Left colon (tissue), 2 donors: ENCODE measurements around the gene NF1. TPM values are rescaled to one million over a fixed set of nuclear protein-coding genes. Genes with fewer than 3 reads are reported as not detected.
"Not testable (repeated sequence)": the region's sequence is repeated elsewhere in the genome, so short reads cannot be mapped to it uniquely, and the experiment has no call there.

Experiments
- ATAC-seq: fragments of 200-7000 bp; cut with Tn5 transposase; one replicate; pipeline ENCODE4 v1.9.1; 2020; ENCODE audit warnings: mild to moderate bottlenecking, moderate library complexity
- DNase-seq, 2 donors: peaks; one replicate each; pipeline ENCODE4 v3.0.0-alpha.2; 2020
- intact Hi-C, 2 donors: fragments of 100-400 bp; cut with DNase I in 1 of 2; cut with micrococcal nuclease in 1 of 2; formaldehyde crosslinking; loops; one replicate each; pipeline versions ENCODE4 v1.11.2 to v1.14.0; 2022; cut with DNase I, micrococcal nuclease
- total RNA-seq, 2 donors: library from RNA; stranded (reverse); fragmentation: NEBNext Ultra II Directional; extraction: Animal tissue kit (Norgen Biotek cat#: 25700); gene quantifications; one replicate each; pipeline ENCODE4 v1.2.1, GENCODE V29; 2021
- donor health status: DM: no; HTN: no; CAD: no.
- donor health status: DM: yes; HTN: yes; CAD: no.

NF1 gene
- total RNA-seq, 2 donors from 2014 or later: 48.9 to 61.4 TPM

DNA sequence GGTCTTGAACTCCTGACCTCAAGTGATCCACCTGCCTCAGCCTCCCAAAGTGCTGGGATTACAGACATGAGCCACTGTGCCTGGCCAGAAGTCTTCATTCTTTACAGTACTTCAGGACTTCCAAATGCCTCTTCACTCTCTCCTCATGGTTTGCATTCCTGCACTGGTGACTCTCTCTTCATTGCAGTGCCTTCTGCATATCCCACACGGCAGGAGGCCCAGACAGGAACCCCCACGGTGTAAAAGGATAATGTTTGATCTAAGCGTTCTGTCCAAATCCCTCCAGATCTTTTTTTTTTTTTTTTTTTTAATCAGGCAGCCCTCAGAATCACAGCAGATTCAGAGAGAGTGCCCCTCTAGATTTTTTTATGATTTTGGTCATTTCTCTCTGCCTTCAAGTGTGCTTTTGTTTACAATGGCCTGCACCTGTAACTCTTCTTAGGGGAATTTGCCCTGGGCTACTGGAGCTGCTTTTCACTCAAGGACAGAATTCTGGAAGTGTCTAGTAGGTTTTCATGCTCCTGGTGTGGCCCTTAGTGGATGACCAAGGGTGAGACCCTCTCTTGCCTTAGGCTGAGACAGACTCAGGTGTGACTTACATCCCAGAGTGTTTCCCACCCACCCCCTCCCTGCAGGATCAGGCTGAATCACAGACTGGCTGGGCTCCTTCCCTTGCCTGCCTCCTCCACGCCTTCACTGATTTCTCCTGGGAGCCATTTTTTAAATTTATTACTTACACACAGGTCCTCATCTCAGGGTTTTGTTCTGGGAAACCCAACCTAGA lies 19.8 kb upstream of the NF1 start:
- intact Hi-C loops: no loop called here
- DNase-seq (no peak), ATAC-seq (no peak)

DNA sequence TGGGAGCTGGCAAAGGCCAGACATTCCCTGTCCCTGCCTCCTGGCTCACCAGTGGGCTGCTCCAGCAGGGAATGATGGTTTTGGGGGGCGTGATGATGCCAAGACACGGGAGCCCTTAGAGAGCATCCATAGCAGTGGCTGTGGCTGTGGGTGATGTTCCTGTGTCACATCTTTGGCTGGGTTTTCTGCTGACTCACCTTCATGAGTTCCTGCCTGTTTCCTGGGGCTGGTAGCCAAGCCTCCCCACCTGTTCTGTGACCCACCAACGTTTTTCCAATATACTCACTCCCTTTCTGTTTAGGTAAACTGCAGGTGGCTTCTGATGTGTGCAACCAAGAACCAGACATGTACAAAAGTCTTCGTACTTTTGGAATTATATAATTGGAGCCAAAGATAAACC lies 16.5 kb upstream of the NF1 start:
- DNase-seq: no peak
- intact Hi-C loops: no loop called here
- ATAC-seq: no peak

DNA sequence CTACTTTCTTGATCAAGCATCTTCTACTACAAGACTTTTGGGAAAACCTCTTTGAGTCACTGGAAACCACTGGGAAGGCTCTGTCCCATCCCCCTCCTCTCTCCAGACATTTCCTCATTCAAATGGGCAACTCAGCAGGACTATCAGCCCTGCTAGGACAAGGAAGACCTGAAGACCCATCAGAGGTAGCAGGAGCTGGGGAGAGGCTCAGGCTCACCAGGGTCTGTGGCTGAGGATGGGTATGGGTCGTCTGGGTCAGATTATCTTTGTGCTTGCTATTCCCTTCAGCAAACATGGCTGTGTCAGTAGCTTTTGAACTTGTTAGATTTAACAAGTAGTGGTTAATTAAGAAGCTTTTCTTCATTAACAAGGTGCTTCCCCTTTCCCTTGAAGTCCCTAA lies 15.0 kb upstream of the NF1 start:
- ATAC-seq: no peak
- intact Hi-C loops: no loop called here

DNA sequence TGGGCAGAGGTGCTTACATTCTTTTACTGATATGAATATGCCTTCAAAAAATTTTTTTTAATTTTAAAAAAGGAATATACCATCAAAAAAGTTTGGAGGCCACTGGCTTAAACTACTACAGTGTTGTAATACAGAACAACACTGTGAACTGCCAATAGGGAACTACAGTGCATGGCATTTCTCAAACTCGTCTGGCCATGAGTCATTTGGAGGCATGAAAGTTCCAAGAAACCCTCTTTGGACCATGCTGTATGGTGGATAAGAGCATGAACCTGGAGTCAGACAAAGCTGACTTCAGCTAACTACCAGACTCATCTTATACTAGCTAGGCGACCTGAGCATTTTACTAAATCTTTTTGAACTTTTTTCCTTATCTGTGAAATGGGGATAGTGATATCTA lies 9.2 kb upstream of the NF1 start:
- intact Hi-C loops: no loop called here
- no peak for ATAC-seq
- no peak for DNase-seq

More for the DNA sequence above, 15.0 kb upstream of the NF1 start:
- DNase-seq: no peak

DNA sequence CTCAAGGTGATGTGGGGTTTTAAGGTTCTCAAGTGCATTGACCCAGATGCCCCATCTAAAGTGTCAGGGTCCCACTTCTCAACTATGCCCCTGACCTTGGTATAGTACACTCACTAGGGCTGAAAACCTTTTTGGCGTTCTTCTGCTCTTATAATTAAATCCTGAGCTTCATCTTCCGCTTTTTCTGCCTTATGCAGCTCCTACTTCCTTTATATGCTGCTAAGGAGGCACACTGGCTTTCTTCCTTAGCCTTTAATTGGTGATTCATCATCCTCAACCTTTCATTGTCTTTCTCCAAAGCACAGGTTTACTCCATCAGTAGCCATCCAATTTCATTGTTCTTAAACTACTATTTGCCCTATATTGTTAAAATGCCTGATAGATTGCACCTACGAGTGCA lies 5.3 kb upstream of the NF1 start:
- DNase-seq: no peak
- intact Hi-C loops: no loop called here
- no peak for ATAC-seq

DNA sequence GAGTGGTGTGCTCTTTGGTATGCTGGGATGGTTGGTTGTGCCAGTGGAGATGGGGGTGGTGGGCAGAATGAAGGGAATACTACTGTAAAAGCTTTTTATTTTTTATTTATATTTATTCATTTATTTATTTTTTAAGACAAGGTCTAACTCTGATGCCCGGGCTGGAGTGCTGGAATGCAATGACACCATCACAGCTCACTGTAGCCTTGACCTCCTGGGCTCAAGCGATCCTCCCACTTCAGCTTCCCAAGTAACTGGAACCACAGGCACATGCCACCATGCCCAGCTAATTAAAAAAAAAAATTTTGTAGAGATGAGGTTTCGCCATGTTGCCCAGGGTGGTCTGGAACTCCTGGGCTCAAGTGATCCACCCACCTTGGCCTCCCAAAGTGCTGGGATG lies 4.1 kb upstream of the NF1 start:
- intact Hi-C loops, DNase-seq, ATAC-seq: not testable (repeated sequence)

DNA sequence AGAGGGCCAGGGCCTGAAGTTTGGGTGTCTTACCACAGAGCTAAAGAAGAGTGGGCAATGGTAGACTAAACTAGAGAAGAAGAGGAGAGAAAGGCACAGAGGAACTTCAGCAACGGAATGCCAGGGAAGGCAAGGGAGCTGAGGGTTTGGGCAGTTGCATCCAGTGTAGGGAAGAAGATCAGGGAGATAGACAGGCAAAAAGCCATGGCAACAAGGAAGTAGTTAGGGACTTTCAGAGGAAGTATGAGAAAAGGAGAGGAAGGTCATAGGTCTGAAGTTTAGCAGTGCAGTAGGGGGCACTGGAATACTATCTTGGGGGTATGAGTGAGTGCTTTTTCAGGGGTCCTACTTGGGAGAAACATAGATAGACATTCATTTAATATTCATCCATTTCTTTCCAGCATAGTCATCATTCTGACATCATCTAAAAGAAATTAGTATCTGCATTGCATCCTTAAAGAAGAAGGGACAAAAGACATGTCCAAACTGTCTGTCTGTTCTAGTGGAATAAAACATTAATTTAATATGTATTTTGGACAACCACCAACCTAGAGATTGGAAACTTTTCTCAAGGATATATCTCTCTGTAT lies 2.2 kb upstream of the NF1 start:
- no peak for DNase-seq
- intact Hi-C loops: no loop called here
- no peak for ATAC-seq

DNA sequence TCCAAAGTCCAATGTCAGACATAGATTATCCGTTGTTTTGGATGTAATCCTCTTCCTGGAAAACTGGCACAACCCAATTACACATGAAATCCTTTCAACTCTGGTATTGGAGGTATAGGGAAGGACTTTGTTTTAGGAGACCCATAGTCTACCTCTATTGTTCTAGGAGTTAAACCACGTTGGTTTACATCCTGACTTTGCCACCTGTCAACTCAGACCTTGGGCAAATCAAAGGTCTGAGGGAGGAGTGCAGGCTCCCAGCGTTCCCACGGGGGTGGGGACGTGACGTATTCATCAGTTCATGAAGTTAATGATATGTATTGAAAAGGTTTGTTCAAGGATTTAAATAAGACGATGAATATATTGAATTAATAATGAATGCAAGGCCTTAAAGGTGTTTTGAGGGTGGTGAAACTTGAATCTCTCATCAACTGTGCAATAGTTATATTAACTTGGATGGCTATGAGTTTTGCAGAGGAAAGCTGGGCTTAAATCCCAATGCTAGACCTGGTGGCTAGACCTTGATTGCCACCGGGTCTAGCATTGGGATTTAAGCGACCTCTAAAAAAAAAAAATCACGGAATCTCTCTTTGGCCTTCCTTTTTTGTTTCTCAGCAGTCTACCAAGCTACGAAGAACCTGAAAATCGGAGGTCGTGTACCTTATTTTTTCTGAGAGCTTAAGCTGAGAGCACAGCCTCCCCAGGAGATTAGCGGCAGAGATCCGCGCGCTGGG lies 744 bp upstream of the NF1 start:
- intact Hi-C loops: no loop called here

DNA sequence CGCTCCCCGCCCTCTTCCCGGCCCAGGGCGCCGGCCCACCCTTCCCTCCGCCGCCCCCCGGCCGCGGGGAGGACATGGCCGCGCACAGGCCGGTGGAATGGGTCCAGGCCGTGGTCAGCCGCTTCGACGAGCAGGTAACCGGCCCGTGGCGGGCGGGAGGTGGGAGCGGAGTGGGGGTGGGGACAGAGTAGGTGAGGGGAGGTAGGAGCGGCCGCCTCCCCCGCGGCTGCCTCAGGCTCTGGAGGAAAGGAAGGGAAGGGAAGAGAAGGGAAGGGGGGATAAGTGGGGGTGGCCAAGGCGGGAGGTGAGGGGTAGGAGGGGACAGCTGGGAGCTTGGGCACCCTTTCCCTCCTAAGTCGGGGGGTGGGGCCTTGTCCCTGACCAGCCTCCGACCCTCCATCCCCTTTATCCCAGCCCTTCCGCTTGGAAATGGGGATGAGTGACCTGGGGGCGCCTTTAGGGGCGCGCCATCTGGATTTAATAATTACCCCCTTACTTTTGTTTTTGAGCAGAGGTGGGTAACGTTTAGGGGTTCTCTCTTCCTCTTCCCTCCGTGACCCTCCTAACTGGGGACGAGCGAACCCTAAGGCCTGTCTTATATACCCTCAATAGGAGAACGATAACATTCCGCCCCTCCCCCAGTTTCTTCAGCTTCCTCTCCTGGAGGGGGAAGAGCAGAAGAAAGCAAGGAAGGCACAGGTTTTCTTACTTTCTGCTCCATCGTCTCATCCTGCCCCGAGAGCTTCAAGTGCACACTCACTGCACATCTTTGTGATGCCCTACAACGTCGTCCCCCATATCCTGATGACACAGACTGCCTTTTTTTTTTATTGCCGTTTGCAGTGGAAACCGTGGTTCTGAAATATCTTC lies 694 bp downstream of the NF1 start:
- DNase-seq (peak; percentile 54 to 62), ATAC-seq (peak; percentile 49)
- intact Hi-C loops: no loop called here

More for the DNA sequence above, 744 bp upstream of the NF1 start:
- DNase-seq (peak; percentile 44 to 69), ATAC-seq (peak; percentile 61)

DNA sequence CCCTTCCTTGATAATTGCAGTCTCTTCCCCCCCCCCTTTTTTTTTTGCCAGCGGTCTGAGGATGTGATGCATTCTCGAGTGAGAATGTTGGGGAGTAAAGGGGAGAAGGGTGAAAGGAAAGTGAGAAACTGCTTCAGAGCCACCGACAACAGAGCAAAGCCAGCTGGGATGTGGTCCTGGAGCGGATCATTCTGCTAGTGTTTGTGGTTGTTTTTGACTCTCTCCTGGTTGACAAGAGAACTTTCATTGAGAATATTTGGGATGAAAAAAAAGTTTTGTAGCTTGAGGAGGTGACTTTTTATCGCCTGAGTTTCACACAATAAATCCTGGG lies 1.3 kb downstream of the NF1 start:
- intact Hi-C loops: no loop called here
- DNase-seq (no peak), ATAC-seq (no peak)

DNA sequence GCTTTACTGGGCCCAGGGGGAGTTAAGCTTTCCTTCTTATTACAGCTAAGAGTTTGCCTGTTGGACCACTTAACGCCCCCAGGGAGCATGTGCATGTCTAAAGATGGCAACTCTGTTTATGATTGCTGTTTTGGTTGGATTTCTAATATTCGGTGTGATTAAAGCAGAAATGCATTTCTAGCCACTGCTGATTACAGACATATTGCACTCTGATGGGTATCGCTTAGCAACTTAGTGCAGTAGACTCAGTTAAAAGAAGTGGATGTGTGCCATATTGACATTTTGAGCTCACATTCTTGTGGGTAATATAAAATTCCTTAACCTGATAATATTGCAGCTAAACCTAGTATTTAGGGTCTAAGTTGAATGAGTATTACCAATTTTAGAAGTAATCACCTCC lies 4.2 kb downstream of the NF1 start:
- intact Hi-C loops: no loop called here
- DNase-seq (no peak), ATAC-seq (no peak)

DNA sequence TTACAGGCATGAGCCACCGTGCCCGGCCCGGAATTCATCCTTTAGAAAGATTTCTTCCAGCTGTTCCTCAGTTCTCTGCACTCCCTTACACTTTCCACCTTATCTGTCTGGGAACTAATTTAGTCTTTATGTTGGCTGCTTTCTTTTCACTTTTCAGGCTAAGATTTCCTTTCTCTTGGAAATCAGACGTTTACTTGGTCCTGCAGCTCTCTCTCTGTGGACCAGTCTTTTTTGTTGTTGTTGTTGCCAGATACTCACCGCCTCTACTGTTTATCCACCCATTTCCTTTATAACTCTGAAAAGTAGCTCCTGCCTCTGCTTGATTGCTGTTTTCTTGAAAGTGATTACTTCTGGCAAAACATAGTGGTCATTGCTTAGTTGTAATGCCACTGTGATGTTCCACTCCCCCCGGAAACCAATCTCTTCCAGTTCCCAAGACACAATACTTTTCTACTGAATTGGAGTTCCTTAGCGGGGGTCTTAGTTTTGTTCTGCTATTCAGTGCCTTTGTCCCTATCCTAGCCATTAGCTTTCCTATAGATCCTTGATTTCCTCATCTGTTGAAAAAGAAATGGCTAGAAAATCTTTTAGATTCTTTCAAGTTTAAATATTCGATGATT lies 6.2 kb downstream of the NF1 start:
- DNase-seq (no peak), ATAC-seq (no peak)

DNA sequence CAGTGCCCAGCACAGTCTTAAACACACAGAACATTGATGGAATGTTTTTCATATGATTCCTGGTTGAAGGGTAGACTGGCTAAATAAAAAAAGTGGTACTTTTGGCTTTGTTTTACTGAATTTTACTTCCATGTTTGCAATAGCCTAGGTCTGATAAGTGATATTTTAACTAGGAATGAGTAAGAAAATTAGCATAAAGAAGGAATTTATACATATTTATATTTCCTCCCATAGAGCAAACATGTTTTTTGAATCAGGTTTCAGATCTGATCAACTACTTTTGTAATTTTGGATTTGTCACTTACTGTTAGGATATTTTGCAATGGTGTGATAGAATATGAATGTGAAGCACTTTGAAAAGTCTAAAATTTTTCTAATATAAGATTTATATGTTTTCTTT lies 7.2 kb downstream of the NF1 start:
- no peak for ATAC-seq
- no peak for DNase-seq
- intact Hi-C loops: no loop called here

More for the DNA sequence above, 6.2 kb downstream of the NF1 start:
- intact Hi-C loops: no loop called here

DNA sequence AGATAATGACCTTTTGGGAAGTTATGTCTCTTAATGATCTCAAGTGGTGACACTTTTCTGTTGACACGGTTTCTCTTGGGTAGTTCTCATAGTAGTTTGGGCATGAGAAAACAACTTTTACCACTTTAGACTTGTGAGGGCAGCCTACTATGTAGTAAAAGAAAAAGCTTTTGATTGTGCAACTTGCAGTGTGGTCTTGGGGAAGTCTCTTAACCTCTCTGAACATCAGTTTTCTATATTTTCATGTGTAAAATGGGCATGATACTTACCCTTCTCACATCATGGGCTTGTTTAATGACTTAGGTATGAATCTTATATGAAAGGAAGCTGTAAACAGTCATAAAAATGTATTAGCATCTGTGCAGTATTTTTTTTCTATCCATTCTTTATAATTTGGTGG lies 11.2 kb downstream of the NF1 start:
- ATAC-seq: no peak
- DNase-seq: no peak
- intact Hi-C loops: no loop called here

DNA sequence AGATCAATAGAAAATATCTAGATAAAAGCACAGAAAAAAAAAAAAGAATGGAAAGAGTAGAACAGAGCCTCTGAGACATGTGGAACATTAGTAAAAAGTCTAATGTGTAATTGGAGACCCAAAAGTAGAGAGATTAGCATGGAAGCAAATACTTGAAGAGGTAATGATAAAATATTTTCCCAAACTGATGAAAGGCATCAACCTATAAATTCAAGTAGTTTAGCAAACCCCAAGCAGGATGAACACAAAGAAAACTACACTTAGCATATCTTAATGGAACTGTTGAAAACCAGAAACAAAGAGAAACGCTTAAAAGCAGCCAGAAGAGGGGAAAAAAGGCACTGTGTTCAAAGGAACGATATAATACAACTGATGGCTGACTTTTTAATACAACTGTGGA lies 16.4 kb downstream of the NF1 start:
- DNase-seq (no peak), ATAC-seq (no peak)
- intact Hi-C loops: no loop called here

DNA sequence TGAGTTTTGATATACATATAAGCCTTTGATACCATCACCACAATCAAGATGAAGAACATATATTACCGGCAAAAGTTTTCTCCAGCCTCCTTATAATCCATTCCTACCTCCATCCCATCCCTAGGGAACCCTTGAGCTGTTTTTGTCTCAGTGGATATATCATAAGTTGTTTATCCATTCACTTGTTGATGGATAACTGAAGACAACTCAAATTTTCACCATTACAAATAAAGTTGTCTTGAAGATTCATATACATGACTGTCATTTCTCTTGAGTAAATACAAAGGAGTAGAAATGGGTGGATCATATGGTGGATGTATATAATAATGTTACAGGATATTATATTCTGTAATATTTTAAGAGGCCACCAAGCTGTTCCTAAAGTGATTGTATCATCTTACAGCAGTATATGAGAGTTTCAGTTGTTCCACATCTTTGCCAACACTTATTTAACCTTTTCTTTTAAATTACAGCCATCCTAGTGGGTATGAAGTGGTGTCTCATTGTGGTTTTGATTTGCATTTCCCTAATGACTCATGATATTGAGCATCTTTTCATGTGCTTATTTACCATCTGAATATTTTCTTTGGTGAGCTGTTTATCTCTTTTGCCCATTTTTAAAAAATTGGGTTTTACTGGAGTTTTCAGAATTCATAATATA lies 17.4 kb downstream of the NF1 start:
- intact Hi-C loops: no loop called here
- ATAC-seq: no peak
- no peak for DNase-seq

DNA sequence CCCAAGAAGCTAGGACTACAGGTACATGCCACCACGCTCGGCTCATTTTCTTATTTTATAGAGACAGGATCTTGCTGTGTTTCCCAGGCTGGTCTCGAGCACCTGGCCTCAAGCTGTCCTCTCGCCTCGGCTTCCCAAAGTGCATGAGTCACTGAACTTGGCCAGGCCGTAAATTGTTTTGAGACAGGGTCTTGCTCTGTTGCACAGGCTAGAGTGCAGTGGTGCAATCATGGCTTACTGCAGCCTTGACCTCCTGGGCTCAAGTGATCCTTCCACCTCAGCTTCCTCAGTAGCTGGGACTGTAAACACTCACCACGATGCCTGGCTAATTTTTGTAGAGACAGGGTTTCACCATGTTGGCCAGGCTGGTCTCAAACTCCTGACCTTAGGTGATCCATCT lies 18.6 kb downstream of the NF1 start:
- DNase-seq, intact Hi-C loops, ATAC-seq: not testable (repeated sequence)

DNA sequence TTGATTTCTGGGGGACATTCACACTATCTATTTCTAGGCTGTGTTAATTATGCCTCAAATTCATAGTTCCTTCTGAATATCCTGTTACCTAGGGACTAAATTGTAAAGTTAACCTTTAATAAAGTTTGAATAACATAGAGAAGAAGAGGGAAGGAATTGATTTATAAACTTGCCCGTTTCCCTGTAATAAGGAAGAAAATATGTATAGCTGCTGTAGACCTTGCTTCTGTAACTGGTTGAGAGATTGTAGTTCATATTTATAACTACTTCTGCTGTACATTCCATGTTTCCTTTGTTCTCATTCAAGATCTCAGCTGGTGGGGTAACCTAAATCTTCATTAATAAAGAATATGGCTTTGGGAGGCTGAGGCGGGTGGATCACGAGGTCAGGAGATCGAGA lies 19.2 kb downstream of the NF1 start:
- intact Hi-C loops: no loop called here
- DNase-seq (no peak), ATAC-seq (peak; percentile 80)
